GM21390 (cell line): Measurements from ENCODE around the gene DIP2C.
"Not testable (repeated sequence)": the region's sequence is repeated elsewhere in the genome, so short reads cannot be mapped to it uniquely, and the experiment has no call there.

ENCODE experiments used
- ATAC-seq: cut with Tn5 transposase; IDR thresholded peaks from one replicate; pipeline ENCODE4 v1.9.1; 2021; ENCODE audit not compliant: unreplicated experiment

The DIP2C gene

GRCh38 chr10:474406-474805 is 215.1 kb downstream of the DIP2C start:
- ATAC-seq, result no peak

GRCh38 chr10:472241-472910 is 217.1 kb downstream of the DIP2C start:
- ATAC-seq, result no peak

GRCh38 chr10:470339-471003 is 219.0 kb downstream of the DIP2C start:
- ATAC-seq, result no peak

GRCh38 chr10:469947-470338 is 219.5 kb downstream of the DIP2C start:
- no peak for ATAC-seq

- ATAC-seq, result no peak
These were observed 229.7 kb downstream of the DIP2C start for GRCh38 chr10:459743-460142.

- ATAC-seq, result no peak
These were observed 231.0 kb downstream of the DIP2C start for GRCh38 chr10:458421-458851.

- ATAC-seq, result no peak
These were observed 233.0 kb downstream of the DIP2C start for GRCh38 chr10:456486-456885.

GRCh38 chr10:454860-455259 is 234.6 kb downstream of the DIP2C start:
- ATAC-seq, result no peak

GRCh38 chr10:453647-454046 is 235.8 kb downstream of the DIP2C start:
- ATAC-seq, result no peak

GRCh38 chr10:452512-453426 is 236.7 kb downstream of the DIP2C start:
- ATAC-seq, result no peak

GRCh38 chr10:451856-452255 is 237.6 kb downstream of the DIP2C start:
- ATAC-seq, result no peak

GRCh38 chr10:451021-451471 is 238.4 kb downstream of the DIP2C start:
- ATAC-seq, result peak; percentile 78

GRCh38 chr10:450463-450862 is 239.0 kb downstream of the DIP2C start:
- no peak for ATAC-seq

GRCh38 chr10:449331-449730 is 240.1 kb downstream of the DIP2C start:
- not testable (repeated sequence) for ATAC-seq

GRCh38 chr10:443459-443858 is 246.0 kb downstream of the DIP2C start:
- ATAC-seq, result no peak

GRCh38 chr10:442209-442608 is 247.3 kb downstream of the DIP2C start:
- no peak for ATAC-seq

- no peak for ATAC-seq
These were observed 247.8 kb downstream of the DIP2C start for GRCh38 chr10:441659-442058.

GRCh38 chr10:440127-440526 is 249.3 kb downstream of the DIP2C start:
- ATAC-seq, result no peak

- ATAC-seq, result no peak
These were observed 251.6 kb downstream of the DIP2C start for GRCh38 chr10:437698-438490.

- ATAC-seq, result no peak
These were observed 252.4 kb downstream of the DIP2C start for GRCh38 chr10:436911-437665.
